CD4-positive, alpha-beta T cell treated with Interleukin-4 for 1 hour (primary cell): ENCODE results near the gene TNK1.

ENCODE experiments used
- DNase-seq, 2 donors: peaks; one replicate each; pipeline ENCODE4 v3.0.0-alpha.2; 2020 to 2022

TNK1 gene

GRCh38 chr17:7437369-7437863 is 56.5 kb downstream of the TNK1 start:
- no peak for DNase-seq

DNA sequence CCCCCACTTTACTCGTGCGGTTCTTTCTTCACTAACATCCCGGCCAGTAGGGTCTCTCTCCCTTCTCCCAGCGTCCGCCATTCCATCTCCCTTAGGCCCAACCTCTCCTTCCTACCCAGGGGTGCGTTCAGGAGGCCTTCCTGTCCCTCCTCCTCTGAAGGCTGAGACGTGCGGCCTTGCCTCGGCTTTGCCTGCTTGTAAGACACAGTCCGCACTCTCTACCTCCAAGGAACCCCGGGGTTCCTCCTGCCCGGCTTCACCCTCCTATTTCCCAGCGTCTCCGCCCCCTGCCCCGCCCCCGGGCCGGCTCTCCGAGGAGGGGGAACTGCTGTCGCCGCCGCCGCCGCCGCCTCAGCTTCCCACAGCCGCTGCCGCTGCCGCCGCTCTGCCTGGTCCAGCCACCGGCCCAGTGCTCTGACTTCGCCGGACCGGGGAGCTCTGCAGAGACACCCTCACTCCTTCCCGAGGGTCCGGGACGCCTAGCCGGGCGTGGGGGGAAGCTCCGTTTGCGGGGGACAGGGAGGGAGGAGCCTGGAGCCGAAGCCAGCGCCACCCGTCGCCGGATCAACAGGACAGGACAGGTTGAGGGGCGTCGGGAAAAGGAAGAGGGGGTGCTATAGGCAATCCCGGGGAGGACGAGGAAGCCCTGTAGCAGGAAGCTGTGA is 57.2 kb downstream of the TNK1 start:
- DNase-seq = peak; percentile 53 to 64

GRCh38 chr17:7438656-7439460 is 58.0 kb downstream of the TNK1 start:
- DNase-seq = no peak
